ENCODE data around the gene RPP14. TPM values are rescaled to one million over a fixed set of nuclear protein-coding genes. Genes with fewer than 3 reads are reported as not detected.
"Not testable (repeated sequence)": the region's sequence is repeated elsewhere in the genome, so short reads cannot be mapped to it uniquely, and the experiment has no call there.

Gene RPP14
- polyA plus RNA-seq, 3 donors = 3.4 to 11.7 (median 7.3) TPM

DNA sequence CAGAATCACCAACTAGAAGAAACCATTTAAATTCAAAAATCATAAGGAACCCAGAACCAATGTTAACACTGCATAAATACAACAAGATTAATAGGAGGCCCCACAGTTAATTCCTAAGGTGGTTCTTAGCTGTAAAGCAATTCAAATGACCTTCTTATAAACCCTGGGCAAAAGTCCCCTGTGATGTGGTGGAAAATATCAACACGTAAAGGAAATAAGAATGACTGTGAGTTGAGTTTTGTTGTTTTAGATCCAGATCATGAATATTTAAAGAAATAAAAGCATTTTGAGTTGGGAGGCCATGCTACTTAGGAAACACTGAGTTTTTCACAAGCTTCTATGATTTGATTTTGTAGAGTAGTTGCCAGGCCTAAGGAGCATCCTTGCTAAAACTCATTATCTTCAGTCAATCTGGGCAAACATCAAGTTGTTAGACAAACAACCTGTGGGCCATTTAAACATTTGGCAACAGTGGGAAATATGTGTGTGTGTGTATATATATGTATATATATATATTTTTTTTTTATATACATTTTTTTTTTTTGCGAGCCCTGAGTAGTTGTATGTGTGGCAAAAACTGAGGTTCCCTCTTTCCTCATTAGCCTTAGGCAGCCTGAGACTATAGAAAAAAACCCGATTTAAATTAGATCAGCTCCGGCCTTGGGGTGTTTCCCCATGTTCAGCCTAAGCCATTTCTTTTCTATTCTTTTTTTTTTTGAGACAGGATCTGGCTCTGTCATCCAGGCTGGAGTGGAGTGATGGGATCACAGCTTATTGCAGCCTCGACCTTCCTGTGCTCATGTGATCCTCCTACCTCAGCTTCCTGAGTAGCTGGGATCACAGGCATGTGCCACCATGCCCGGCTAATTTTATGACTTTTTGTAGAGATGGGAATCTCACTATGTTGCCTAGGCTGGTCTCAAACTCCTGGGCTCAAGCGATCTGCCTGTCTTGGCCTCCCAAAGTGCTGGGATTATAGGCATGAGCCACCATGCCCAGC, 18.6 kb downstream of the RPP14 start:
- no peak overlapping the region for H3K27ac ChIP-seq (ENCODE audit: low read depth, low read length)

DNA sequence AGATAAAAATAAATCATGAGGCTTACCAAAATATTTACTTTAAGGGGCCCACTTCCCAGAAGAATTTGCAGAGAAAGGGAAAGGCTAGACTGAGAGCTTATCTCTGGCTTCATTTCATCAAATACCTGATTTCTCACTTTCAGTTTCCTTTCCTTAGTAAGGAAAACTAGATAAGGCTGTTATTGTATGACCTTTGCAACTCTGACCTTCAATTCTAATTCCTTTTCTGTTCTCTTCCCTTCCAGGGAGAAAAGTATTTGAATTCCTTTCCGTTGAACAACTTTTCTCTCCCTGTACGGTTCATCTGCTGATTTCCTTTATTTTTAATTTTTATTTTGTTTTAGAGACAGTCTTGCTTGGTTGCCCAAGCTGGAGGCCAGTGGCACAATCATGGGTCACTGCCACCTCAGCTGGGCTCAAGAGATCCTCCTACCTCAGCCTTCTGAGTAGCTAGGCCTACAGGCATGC, 19.5 kb downstream of the RPP14 start:
- 19 to 57% (median 45%) methylated on average over 2 of the region's 2 CpGs for WGBS, 3 donors
- H3K27ac ChIP-seq (ENCODE audit: low read depth, low read length) = no peak overlapping the region

More for the DNA sequence above, 18.6 kb downstream of the RPP14 start:
- 74 to 80% (median 79%) methylated on average over 7 of the region's 7 CpGs for WGBS, 3 donors

DNA sequence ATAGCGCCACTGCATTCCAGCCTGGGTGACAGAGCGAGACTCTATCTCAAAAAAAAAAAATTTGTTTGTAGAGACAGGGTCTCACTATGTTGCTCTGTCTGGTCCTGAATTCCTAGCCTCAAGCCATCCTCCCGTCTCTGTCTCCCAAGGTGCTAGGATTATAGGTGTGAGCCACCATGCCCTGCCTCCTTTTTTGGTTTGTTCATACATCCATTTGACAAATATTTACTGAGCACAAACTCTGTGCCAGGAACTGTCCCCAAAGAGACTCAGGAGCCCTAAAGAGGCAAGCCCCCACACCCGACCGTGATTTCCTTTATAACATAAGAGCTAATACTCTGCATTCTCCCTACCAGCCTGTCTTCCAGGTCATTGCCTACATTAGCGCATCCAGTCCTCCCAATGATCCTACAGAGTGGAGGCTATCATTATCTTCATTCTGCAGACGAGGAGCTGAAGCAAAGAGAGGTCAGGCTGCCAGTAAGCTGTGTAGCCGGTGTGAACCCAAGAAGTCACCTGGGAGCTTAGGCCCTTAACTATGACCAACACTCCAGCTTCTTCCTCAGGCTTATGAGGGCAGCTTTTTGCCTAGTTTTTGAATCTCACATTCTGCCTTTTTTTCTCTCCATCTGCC, 20.3 kb downstream of the RPP14 start:
- WGBS, 3 donors = 91 to 94% (median 94%) methylated on average over 8 of the region's 8 CpGs
- no peak overlapping the region for H3K27ac ChIP-seq (ENCODE audit: low read depth, low read length)

DNA sequence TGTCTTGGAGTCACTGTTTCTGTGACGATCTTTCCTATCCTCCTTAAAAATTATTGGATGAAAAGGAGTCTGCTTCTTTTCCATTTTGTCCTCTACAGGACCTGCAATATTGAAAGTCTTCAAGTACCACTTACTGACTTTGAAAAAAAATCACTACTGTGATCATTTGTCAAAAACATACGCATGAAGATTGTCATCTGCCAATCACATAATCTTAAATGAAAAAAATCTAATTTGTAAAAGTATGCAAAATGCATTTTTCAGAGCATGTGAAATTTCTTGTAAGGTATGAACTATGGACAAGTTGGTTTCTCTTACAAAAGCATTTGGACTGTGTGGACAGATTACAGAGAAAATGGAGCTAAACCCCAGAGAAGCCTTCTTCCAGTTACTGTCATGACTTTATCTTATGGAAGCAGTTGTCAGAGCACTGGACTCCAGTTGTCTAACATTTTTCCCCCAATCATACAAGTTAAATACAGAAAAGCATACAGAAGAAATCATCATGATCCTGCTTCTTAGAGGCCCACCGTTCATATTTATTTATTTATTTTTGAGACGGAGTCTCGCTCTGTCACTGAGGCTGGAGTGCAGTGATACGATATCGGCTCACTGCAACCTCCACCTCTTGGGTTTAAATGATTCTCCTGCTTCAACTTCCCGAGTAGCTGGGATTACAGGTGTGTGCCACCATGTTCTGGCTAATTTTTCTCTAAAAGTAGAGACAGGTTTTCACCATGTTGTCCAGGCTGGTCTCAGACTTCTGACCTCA, 23.3 kb downstream of the RPP14 start:
- H3K27ac ChIP-seq (ENCODE audit: low read depth, low read length) = no peak overlapping the region
- WGBS, 3 donors = 84 to 93% (median 93%) methylated on average over 8 of the region's 8 CpGs

DNA sequence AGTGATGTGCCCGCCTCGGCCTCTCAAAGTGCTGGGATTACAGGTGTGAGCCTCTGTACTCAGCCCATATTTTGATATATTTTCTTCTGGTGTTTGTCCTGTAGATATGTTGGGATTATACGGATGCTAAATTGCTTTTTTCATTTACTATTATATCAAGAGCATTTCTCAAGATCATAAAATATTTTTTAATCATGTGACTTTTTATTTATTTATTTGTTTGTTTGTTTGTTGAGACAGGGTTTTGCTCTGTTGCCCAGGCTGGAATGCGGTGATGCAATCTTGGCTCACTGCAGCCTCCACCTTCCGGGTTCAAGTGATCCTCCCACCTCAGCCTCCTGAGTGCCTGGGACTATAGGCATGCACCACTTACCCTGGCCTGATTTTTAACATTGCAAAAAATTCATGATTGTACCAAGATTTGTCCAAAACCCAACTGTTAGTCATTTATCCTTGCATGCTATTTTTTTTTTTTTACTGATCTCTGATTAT, 23.9 kb downstream of the RPP14 start:
- 89 to 97% (median 94%) methylated on average over 5 of the region's 5 CpGs for WGBS, 3 donors
- H3K27ac ChIP-seq (ENCODE audit: low read depth, low read length) = no peak overlapping the region

DNA sequence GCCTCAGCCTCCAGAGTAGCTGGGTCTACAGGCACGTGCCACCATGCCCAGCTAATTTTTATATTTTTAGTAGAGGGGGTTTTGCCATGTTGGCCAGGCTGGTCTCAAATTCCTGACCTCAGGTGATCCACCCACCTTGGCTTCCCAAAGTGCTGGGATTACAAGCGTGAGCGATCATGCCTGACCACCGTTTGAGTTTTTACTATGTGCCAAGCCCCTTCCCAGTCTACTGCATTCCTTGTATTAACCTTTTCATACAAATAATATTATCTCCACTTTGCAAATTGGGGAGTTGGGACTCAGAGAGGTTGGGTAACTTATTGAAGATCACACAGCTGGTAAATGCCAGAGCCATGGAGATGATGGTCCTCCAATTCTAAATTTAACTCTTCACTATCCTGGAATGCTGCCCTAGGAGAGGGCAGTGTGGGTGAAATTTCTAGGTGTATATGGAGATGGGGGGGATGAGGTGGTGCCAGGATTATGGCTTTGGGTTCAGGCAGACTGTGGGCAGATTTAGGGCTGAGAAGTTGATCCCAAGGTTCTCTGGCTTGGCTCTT, 25.6 kb downstream of the RPP14 start:
- no peak overlapping the region for H3K27ac ChIP-seq (ENCODE audit: low read depth, low read length)
- WGBS, 3 donors = 70 to 85% (median 79%) methylated on average over 4 of the region's 4 CpGs

DNA sequence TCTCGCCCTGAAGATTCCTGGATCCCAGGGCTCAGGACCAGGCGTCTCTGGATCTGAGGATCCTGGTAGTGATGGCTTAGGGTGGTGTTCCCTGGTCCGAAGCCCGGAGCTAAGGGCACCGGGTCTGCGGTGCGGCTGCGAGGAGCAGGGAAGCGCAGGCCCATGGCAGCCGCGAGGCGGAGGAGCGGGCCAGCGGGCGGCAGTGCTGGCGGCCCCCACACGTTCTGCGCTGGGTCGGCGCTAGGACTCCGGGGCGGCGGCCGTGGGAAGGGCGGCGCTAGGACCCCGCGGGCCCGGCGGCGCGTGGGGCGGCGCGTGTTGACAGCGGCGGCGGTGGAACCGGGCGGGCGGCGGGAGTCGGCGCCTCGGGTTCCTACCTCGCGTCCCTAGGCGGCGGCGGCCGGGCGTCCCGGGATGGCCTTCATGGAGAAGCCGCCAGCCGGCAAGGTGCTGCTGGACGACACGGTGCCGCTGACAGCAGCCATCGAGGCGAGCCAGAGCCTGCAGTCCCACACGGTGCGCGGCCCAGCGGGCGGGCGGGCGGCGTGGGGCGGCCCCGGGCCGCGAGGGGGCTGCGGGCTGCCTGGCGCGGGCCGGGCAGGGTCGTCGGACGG, 26.6 kb downstream of the RPP14 start, which contains the start of gene PXK:
TSS of gene PXK (plus strand) at position 318 of the 614 bp plus-strand sequence. CDS start at position 415, 97 bp downstream.
- H3K27ac ChIP-seq (ENCODE audit: low read depth, low read length) = peak within 1 kb of the TSS; percentile 17
- 0 to 1% (median 1%) methylated on average over 63 to 79 of the region's 79 CpGs for WGBS, 3 donors

DNA sequence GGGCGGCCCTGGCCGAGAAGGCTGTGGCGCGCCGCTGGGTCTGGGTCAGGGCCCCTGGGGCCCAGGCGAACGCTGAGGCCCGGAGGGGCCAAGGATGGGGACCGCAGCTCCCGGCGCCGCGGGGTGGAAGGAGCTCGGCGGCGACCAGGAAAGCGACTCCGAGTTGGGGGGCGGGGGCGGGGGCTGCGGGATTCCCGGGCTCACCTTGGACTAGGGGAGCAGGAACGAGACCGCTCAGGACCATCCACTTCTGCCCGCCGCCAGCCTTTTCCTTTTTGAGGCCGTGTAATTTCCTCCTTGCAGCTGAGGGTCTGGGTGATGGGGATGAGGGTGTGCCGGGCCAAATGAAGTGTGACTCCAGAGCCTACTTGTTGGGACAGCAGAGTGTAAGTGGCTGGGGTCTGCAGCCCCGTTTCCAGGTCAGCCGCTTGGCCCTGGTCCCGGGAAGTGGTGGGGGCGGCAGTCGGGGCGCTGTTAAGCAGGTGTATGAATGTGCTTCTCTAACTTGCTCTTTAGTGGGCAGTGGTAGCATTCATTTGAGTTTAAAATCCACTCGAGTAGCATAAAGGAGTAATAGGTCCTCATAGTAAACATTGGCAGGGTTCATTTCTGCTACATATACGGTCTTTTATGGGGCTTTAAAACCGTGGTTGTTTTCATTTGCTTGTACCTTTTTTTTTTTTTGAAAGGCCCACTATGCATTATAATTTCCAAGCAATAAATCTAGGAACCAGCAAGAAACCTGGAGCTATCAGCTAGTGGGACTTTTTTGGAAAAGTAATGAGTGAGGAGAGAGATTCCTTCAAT, 27.4 kb downstream of the RPP14 start:
- H3K27ac ChIP-seq (ENCODE audit: low read depth, low read length) = peak overlapping the region; percentile 17
- 0% methylated on average over 34 to 37 of the region's 37 CpGs for WGBS, 3 donors

DNA sequence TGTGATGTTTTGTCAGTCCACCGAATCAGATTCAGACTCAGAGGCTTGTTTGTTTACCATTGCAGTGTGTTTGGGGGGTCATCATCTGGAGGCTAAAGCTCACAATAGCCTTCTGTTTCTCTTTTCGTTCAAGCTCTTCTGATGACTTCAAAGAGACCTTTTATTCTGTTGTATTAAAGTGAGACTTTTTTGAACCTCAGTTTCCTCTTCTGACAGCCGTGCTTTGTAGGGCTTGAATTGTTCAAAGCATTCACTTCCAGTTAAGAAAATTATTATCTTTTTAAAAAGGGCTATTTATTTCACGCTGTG, 27.9 kb downstream of the RPP14 start:
- WGBS, 3 donors = 28 to 36% (median 29%) methylated on average over 4 of the region's 4 CpGs
- no peak overlapping the region for H3K27ac ChIP-seq (ENCODE audit: low read depth, low read length)

DNA sequence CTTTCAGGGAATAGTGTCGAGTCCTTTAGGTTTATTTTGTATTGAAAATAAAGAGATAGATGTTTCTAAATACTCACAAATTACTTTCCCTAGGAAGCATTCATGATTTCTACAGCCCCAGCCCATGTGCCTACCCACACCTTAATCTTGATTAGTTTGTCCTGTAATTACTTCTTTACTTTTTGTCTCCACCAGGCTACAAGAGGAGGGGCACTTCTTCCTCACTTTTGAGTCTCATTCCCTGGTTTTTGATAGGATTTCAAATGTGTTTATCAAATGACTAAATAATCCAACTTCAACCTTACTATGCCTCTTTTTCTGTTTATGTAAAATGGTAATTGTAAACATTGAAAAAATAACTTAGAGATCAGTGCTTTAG, 28.4 kb downstream of the RPP14 start:
- 70 to 80% (median 77%) methylated on average over 1 of the region's 1 CpG for WGBS, 3 donors
- H3K27ac ChIP-seq (ENCODE audit: low read depth, low read length) = no peak overlapping the region

DNA sequence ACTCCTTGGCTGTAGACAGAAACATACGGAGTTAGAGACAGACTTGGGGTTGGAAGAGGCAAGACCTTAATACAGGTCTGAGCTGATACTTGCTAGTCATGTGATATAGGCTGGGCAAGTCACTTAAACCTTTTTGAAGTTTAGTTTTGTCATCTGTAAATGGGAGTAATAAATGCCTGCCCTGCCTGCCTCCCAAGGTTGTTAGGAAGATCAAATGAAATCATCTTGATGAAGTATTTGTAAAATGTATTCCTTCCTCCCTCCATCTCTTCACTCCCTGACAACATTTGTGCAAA, 29.6 kb downstream of the RPP14 start:
- 15 to 43% (median 42%) methylated on average over 1 of the region's 1 CpG for WGBS, 3 donors
- no peak overlapping the region for H3K27ac ChIP-seq (ENCODE audit: low read depth, low read length)

DNA sequence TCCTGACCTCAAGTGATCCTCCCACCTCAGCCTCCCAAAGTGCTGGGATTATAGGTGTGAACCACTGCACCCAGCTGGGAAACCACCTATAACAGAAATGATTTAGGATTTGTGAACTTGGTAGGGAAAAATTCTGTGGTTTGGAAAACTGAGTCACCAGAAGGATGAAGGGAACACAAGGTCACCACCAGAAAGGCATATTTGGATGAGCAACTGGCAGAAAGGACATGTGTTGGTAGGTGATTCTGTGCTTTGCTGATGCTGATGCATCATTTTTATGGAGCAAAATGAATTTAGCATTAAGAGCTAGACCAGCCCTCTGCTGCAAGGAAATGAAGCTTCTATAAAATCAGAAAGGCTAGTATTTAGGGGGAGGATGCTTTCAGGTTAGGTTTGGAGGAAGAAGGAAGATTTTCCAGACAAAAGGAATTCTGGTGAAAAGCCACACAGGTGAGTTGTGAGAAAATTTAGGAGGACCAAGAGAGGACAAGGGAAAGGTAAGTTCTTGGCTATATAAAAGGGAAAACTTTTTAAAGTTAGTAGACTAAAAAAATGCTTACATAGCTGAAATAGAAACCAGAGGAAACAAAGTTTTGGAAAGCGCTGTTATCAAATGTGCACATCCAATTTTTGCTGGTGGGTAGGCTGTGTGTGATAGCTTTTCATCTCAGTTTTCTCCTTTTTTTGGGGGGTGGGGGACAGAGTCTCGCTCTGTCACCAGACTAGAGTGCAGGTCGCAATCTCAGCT, 30.3 kb downstream of the RPP14 start:
- H3K27ac ChIP-seq (ENCODE audit: low read depth, low read length) = no peak overlapping the region
- 93 to 98% (median 97%) methylated on average over 3 of the region's 3 CpGs for WGBS, 3 donors

DNA sequence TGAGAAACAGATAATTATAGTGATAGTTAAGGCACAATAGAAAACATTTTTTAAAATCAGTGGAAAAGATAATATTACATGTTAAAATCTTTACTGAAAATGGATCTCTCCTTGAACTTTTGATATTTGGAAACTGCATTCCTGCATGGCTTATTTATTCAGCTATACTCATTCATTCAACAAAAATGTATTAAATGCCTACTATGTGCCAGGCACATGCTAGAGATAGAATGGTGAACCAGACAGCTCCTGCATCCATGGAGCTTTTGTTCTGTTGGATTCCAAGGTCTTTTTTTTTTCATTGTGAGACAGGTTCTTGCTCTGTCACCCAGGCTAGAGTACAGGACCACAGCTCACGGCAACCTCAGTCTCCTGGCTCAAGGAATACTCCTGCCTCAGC, 31.1 kb downstream of the RPP14 start:
- H3K27ac ChIP-seq (ENCODE audit: low read depth, low read length) = no peak overlapping the region
- WGBS, 3 donors = 94 to 100% (median 95%) methylated on average over 1 of the region's 1 CpG

DNA sequence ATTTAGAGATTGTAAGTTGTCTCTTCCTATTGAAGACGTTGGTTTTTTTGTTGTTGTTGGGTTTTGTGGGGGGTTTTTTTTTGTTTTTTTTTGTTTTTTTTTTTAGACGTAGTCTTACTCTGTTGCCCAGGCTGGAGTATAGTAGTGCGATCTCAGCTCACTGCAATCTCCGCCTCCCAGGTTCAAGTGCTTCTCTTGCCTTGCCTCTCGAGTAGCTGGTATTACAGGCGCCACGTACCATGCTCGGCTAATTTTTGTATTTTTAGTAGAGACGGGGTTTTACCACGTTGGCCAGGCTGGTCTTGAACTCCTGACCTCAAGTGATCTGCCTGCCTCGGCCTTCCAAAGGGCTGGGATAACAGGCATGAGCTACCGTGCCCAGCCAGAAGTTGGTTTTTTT, 33.1 kb downstream of the RPP14 start:
- 89 to 94% (median 94%) methylated on average over 12 of the region's 12 CpGs for WGBS, 3 donors
- not testable (repeated sequence) for H3K27ac ChIP-seq (ENCODE audit: low read depth, low read length)

DNA sequence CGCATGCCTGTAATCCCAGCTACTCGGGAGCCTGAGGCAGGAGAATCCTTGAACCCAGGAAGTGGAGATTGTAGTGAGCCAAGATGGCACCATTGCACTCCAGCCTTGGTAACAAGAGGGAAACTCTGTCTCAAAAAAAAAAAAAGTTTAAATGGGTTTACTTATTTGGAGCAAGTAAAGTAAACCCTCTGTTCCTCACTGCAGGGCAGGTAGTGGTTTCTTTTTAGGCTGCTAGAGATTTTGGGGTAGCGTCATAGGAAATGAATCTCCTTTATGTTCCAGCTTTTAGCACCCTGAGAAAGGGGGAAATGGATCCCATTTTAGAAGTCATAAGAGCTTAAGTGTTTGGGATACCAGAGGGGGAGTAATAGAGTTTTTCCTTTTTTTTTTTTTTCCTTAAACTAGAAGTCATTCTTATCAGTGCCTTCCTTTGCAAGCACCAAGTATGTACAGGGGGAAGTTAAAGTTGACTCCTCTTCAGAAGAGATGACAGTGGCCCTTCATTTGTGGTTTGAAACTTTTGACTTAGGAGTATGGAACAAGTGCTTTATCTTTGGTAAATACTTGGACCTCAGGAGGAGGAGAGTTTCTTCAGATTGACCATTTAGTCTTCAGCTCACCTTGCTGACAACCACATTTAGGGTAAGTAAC, 34.7 kb downstream of the RPP14 start:
- 87 to 92% (median 87%) methylated on average over 3 of the region's 3 CpGs for WGBS, 3 donors

DNA sequence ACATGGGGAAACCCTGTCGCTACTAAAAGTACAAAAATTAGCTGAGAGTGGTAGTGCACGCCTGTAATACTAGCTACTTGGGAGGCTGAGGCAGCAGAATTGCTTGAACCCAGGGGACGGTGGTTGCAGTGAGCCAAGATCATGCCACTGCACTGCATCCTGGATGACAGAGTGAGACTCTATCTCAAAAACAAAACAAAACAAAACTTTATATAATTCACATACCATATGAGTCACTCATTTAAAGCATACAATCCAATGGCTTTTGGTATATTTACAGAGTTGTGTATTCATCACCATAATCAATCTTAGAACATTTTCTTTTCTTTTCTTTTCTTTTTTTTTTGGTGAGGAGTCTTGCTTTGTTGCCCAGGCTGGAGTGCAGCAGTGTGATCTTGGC, 35.3 kb downstream of the RPP14 start:
- WGBS, 3 donors = 85 to 93% (median 88%) methylated on average over 3 of the region's 3 CpGs
- no peak overlapping the region for H3K27ac ChIP-seq (ENCODE audit: low read depth, low read length)

More for the DNA sequence above, 34.7 kb downstream of the RPP14 start:
- H3K27ac ChIP-seq (ENCODE audit: low read depth, low read length) = no peak overlapping the region

Data from adipose tissue (tissue), 3 donors.